NT2/D1 (cell line): ENCODE measurements around the gene PUM1.
"Not testable (repeated sequence)": the region's sequence is repeated elsewhere in the genome, so short reads cannot be mapped to it uniquely, and the experiment has no call there.

ENCODE experiments used
- DNase-seq: peaks from one replicate; pipeline ENCODE4 v3.0.0-alpha.2; 2011; ENCODE audit warnings: low read depth, low spot score
- H3K27me3 ChIP-seq: 2 replicates; pipeline ENCODE4 v1.6.0; 2011; ENCODE audit warnings: mild to moderate bottlenecking; ENCODE audit not compliant: insufficient read length, insufficient read depth
- H3K36me3 ChIP-seq: 2 replicates; pipeline ENCODE4 v1.6.1; 2011; ENCODE audit warnings: mild to moderate bottlenecking, low read length, mixed read lengths; ENCODE audit not compliant: insufficient read depth, insufficient read length
- H3K4me1 ChIP-seq: 2 replicates; pipeline ENCODE4 v1.5.1; 2011; ENCODE audit not compliant: insufficient read depth, insufficient read length
- H3K4me3 ChIP-seq: 2 replicates; pipeline ENCODE4 v1.5.1; 2011; ENCODE audit warnings: low read depth; ENCODE audit not compliant: insufficient read length
- H3K9ac ChIP-seq: 2 replicates; pipeline ENCODE4 v1.6.0; 2011; ENCODE audit warnings: low read depth; ENCODE audit not compliant: insufficient read length
- H3K9me3 ChIP-seq: 2 replicates; pipeline ENCODE4 v1.5.1; 2011; ENCODE audit warnings: mild to moderate bottlenecking, low read length; ENCODE audit not compliant: insufficient read depth
- SUZ12 ChIP-seq: IDR thresholded peaks from 2 replicates; pipeline ENCODE4 v1.6.1; 2011; ENCODE audit not compliant: insufficient read length, insufficient read depth; ENCODE audit errors: extremely low read depth
- YY1 ChIP-seq: IDR thresholded peaks from 2 replicates; pipeline ENCODE4 v1.6.1; 2011; ENCODE audit not compliant: insufficient read length, insufficient read depth
- ZNF274 ChIP-seq: IDR thresholded peaks from 2 replicates; pipeline ENCODE4 v1.6.1; 2011; ENCODE audit warnings: mild to moderate bottlenecking, low read depth, low read length

PUM1 gene

DNA sequence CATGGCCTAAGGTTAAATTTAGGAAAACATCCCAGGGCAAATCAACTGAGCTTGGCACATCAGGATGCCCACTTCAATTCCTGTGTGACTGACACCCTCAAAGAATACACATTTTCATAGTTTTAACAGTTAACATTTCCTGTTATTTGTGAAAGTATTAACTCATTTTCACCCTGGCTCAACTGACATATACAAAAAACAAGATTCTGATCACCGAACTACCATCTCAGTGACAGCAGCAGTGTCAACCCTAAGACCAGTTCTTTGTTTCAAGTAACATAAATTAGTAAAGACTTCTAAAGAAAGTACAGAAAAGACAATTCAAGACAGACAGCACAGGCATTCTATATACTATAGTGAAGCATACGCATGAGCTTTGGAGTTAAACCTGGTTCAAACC, 88.0 kb downstream of the PUM1 start:
- TF ChIP-seq SUZ12: no peak
- Histone ChIP-seq H3K9ac (no peak overlapping the region), H3K4me3 (no peak overlapping the region), H3K9me3 (no peaks in the 10 kb centered on the region), H3K36me3 (peaks cover 78% of the 10 kb centered on the region), H3K4me1 (no peaks in the 10 kb centered on the region), H3K27me3 (no peaks in the 10 kb centered on the region)
- no peak for DNase-seq

GRCh38 chr1:30977105-30977504, 88.4 kb downstream of the PUM1 start:
- no peak for DNase-seq
- Histone ChIP-seq H3K4me3 (no peak overlapping the region), H3K4me1 (no peaks in the 10 kb centered on the region), H3K9me3 (no peaks in the 10 kb centered on the region), H3K36me3 (peaks cover 77% of the 10 kb centered on the region), H3K9ac (no peak overlapping the region), H3K27me3 (no peaks in the 10 kb centered on the region)
- TF ChIP-seq ZNF274 (no peak), YY1 (no peak), SUZ12 (no peak)

DNA sequence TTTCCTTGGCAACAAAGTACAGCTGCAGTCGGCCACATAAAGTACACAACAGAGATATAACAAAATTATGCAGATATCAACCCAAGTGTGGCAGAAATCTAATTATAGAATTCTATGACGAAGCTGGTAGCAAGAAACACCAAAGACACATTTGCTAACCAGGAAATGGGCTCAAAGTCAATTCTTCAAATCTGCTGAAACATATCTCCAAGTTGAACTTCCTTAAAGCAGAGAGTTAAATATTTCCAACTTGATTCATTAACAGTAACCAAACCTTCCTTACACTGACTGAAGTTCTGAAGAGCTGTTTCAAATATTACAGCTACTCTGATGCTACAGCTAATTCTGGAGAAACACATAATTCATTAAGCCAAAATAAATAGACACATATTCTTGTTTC, 89.4 kb downstream of the PUM1 start:
- DNase-seq: no peak
- H3K27me3 ChIP-seq: no peaks in the 10 kb centered on the region
- TF ChIP-seq YY1 (no peak), SUZ12 (no peak), ZNF274 (no peak)

DNA sequence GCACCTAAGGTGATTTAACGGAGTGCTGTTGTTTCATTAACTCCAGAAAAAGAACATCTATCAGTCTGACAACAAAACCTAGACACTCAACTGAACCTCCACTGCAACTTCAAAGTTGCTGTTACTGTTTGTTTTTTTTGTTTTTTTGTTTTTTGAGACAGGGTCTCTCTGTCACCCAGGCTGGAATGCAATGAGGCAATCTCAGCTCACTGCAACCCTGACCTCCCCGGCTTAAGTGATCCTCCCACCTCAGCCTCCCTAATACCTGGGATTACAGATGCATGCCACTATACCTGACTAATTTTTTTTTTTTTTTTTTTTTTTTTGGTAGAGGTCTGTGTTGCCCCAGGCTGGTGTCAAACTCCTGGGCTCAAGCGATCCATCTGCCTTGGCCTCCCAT, 90.3 kb downstream of the PUM1 start:
- Histone ChIP-seq H3K9me3 (no peaks in the 10 kb centered on the region), H3K4me1 (no peaks in the 10 kb centered on the region), H3K36me3 (peaks cover 69% of the 10 kb centered on the region), H3K4me3 (no peak overlapping the region), H3K9ac (no peak overlapping the region), H3K27me3 (no peaks in the 10 kb centered on the region)
- DNase-seq: no peak
- no peak for TF ChIP-seq SUZ12
- no peak for TF ChIP-seq YY1

More for the DNA sequence above, 89.4 kb downstream of the PUM1 start:
- Histone ChIP-seq H3K9ac (no peak overlapping the region), H3K4me3 (no peak overlapping the region), H3K4me1 (no peaks in the 10 kb centered on the region), H3K36me3 (peaks cover 77% of the 10 kb centered on the region), H3K9me3 (no peaks in the 10 kb centered on the region)

- DNase-seq: no peak
- Histone ChIP-seq H3K4me1 (no peaks in the 10 kb centered on the region), H3K9ac (no peak overlapping the region), H3K9me3 (no peaks in the 10 kb centered on the region), H3K4me3 (no peak overlapping the region), H3K27me3 (no peaks in the 10 kb centered on the region), H3K36me3 (peaks cover 69% of the 10 kb centered on the region)
- TF ChIP-seq ZNF274: no peak
- TF ChIP-seq SUZ12: no peak
- TF ChIP-seq YY1: no peak
These were observed 91.0 kb downstream of the PUM1 start for GRCh38 chr1:30974536-30974935.

DNA sequence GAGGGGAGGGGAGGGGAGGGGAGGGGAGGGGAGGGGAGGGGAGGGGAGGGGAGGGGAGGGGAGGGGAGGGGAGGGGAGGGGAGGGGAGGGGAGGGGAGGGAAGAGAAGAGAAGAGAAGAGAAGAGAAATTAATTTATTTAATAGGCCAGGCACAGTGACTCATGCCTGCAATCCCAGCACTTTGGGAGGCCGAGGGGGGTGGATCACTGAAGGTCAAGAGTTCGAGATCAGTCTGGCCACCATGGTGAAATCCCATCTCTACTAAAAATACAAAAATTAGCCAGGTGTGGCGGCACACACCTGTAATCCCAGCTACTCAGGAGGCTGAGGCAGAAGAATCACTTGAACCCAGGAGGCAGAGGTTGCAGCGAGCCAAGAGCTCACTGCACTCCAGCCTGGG, 93.2 kb downstream of the PUM1 start:
- peaks cover 70% of the 10 kb centered on the region for H3K36me3 ChIP-seq
- not testable (repeated sequence) for H3K4me3 ChIP-seq, H3K4me1 ChIP-seq, H3K27me3 ChIP-seq, DNase-seq, H3K9me3 ChIP-seq, H3K9ac ChIP-seq

DNA sequence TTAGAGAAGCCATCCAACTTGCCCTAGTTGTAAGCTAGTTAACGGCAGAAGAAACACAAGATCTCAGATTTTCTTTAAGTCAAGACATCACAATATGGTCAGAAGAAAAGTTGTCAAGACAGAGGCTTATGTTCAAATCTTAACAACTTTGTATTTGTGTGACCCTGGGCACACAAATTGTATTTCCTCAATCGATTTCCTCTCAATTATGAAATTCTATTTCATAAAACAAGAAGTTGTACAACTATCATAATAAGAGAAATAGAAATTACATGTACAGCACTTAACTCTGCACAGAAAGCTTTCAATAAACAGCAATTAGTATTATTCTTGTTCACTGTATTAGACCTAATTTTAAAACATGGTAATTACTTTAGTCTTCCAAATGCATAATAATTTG, 94.0 kb downstream of the PUM1 start:
- H3K9ac ChIP-seq: no peak overlapping the region
- no peaks in the 10 kb centered on the region for H3K27me3 ChIP-seq
- no peaks in the 10 kb centered on the region for H3K4me1 ChIP-seq
- H3K4me3 ChIP-seq: no peak overlapping the region
- no peaks in the 10 kb centered on the region for H3K9me3 ChIP-seq
- no peak for DNase-seq
- peaks cover 70% of the 10 kb centered on the region for H3K36me3 ChIP-seq
- TF ChIP-seq YY1: no peak
- TF ChIP-seq SUZ12: no peak
- no peak for TF ChIP-seq ZNF274

- H3K9ac ChIP-seq: no peak overlapping the region
- H3K4me1 ChIP-seq: no peaks in the 10 kb centered on the region
- H3K27me3 ChIP-seq: no peaks in the 10 kb centered on the region
- no peak overlapping the region for H3K4me3 ChIP-seq
- peaks cover 79% of the 10 kb centered on the region for H3K36me3 ChIP-seq
- TF ChIP-seq YY1: no peak
- no peak for TF ChIP-seq ZNF274
- no peak for DNase-seq
- no peaks in the 10 kb centered on the region for H3K9me3 ChIP-seq
These were observed 95.6 kb downstream of the PUM1 start for GRCh38 chr1:30969903-30970302.
